HepG2 (cell line): ENCODE data around the gene MPC2. TPM values are rescaled to one million over a fixed set of nuclear protein-coding genes. Genes with fewer than 3 reads are reported as not detected.

Source experiments
- ATAC-seq: fragments of 200-7000 bp; cut with Tn5 transposase; 3 replicates; pipeline ENCODE4 v1.9.1; 2020; ENCODE audit warnings: mild to moderate bottlenecking, moderate library complexity
- BruUV-seq: library from RNA; stranded (reverse); fragments of 400-500 nt; replicated peaks from 2 replicates; lab custom pipeline; 2021; lab: Mats Ljungman, UMichigan
- CTCF ChIA-PET: fragments of 300-600 bp; formaldehyde crosslinking; extraction: SDS; loops from one replicate; lab custom pipeline; 2021; ENCODE audit warnings: low total read pairs, inconsistent platforms, low intra/inter-chr PET ratio; lab: Yijun Ruan, JAX
- POLR2A ChIA-PET: fragments of 350-600 bp; sonication (Branson Sonifier 250); formaldehyde crosslinking; loops from one replicate; lab custom pipeline; 2020; ENCODE audit warnings: antibody characterized with exemption, inconsistent platforms; lab: Yijun Ruan, JAX
- DNase-seq: peaks from one replicate; pipeline ENCODE4 v3.0.0-alpha.2; 2015; ENCODE audit warnings: low spot score
- FAIRE-seq: peaks from 3 replicates; lab custom pipeline; 2011; peaks lifted over from hg19 to GRCh38; lab: Jason Lieb, UNC
- H2AFZ ChIP-seq: one replicate; pipeline ENCODE4 v1.6.1; 2011; ENCODE audit warnings: low read length, inconsistent platforms
- H3K27ac ChIP-seq: fragments of 300-600 bp; 3 replicates; pipeline ENCODE4 v1.8.0; 2011; ENCODE audit warnings: mixed run types, mild to moderate bottlenecking, mixed read lengths, low read length, inconsistent platforms; ENCODE audit not compliant: insufficient read depth; ENCODE audit errors: extremely low read length
- H3K27me3 ChIP-seq, 2 experiments: fragments of 200-600 bp in 1 of 2; 2 replicates in 1 of 2; 3 replicates in 1 of 2; pipeline versions ENCODE4 v1.6.0 to v1.8.0; 2011; ENCODE audit warnings: low read length in 2 of 2, mild to moderate bottlenecking in 2 of 2, moderate library complexity in 2 of 2, inconsistent platforms in 1 of 2; ENCODE audit not compliant: insufficient read depth in 2 of 2, control insufficient read depth in 1 of 2
- H3K36me3 ChIP-seq, 2 experiments: fragments of 200-600 bp in 1 of 2; replicated peaks in 1 of 2; 2 replicates in 1 of 2; 3 replicates in 1 of 2; pipeline versions ENCODE4 v1.5.1 to v1.8.0; 2011; ENCODE audit warnings: low read length in 2 of 2, inconsistent platforms in 1 of 2; ENCODE audit not compliant: insufficient read depth in 2 of 2, control insufficient read depth in 1 of 2
- H3K4me1 ChIP-seq: 2 replicates; pipeline ENCODE4 v1.5.1; 2012; ENCODE audit warnings: low read length, inconsistent platforms; ENCODE audit not compliant: insufficient read depth
- H3K4me2 ChIP-seq: 2 replicates; pipeline ENCODE4 v1.6.0; 2011; ENCODE audit warnings: low read depth, low read length, inconsistent platforms
- H3K4me3 ChIP-seq, 3 experiments: fragments of 200-600 bp in 1 of 3; sonication (generic), shearing (Covaris generic) in 1 of 3; replicated peaks in 1 of 3; 2 replicates each; pipeline ENCODE4 v1.5.1; 2011 to 2016; ENCODE audit warnings: low read length in 3 of 3, inconsistent platforms in 2 of 3, low read depth in 2 of 3, mild to moderate bottlenecking in 2 of 3, control low read depth in 1 of 3, mixed read lengths in 1 of 3; ENCODE audit not compliant: insufficient read depth in 1 of 3
- H3K79me2 ChIP-seq: one replicate; pipeline ENCODE4 v1.6.1; 2011; ENCODE audit warnings: low read length, inconsistent platforms; ENCODE audit not compliant: insufficient read depth
- H3K9ac ChIP-seq: 2 replicates; pipeline ENCODE4 v1.6.0; 2011; ENCODE audit warnings: mild to moderate bottlenecking, low read depth, low read length, inconsistent platforms; ENCODE audit not compliant: insufficient read depth
- H3K9me3 ChIP-seq: 2 replicates; pipeline ENCODE4 v1.5.1; 2012; ENCODE audit warnings: mild to moderate bottlenecking, low read length
- H4K20me1 ChIP-seq: 2 replicates; pipeline ENCODE4 v1.6.0; 2011; ENCODE audit warnings: inconsistent platforms, mild to moderate bottlenecking, low read length, moderate library complexity; ENCODE audit not compliant: insufficient read depth
- CBX5 ChIP-seq: sonication (generic); formaldehyde crosslinking; IDR thresholded peaks from 2 replicates; pipeline ENCODE4 v1.4.0; 2020; ENCODE audit warnings: missing genetic modification reagents, borderline replicate concordance
- CC2D1A ChIP-seq: sonication (generic); formaldehyde crosslinking; IDR thresholded peaks from 2 replicates; pipeline ENCODE4 v1.8.1; 2023; ENCODE audit warnings: mild to moderate bottlenecking, missing genetic modification reagents
- DBP ChIP-seq: sonication (generic); formaldehyde crosslinking; IDR thresholded peaks from 2 replicates; pipeline ENCODE4 v1.4.0; 2020; ENCODE audit warnings: missing genetic modification reagents; ENCODE audit errors: not compliant biosample characterization
- FOSL1 ChIP-seq: sonication (generic); formaldehyde crosslinking; IDR thresholded peaks from 2 replicates; pipeline ENCODE4 v1.9.0; 2021; ENCODE audit warnings: missing genetic modification reagents, borderline replicate concordance
- IRF1 ChIP-seq: sonication (generic); formaldehyde crosslinking; IDR thresholded peaks from 2 replicates; pipeline ENCODE4 v1.4.0; 2020; ENCODE audit warnings: low read depth, mild to moderate bottlenecking, missing genetic modification reagents
- RELA ChIP-seq: sonication (generic); formaldehyde crosslinking; IDR thresholded peaks from 2 replicates; pipeline ENCODE4 v1.4.0; 2020; ENCODE audit warnings: missing genetic modification reagents
- ZBTB33 ChIP-seq: sonication (generic); formaldehyde crosslinking; IDR thresholded peaks from 2 replicates; pipeline ENCODE4 v1.4.0; 2020; ENCODE audit warnings: missing genetic modification reagents
- ZNF274 ChIP-seq: sonication (generic); formaldehyde crosslinking; IDR thresholded peaks from 2 replicates; pipeline ENCODE4 v1.5.1; 2020; ENCODE audit warnings: mild to moderate bottlenecking, missing genetic modification reagents
- WGBS: methylation state at CpG from one replicate; pipeline ENCODE4 v1.1.6; 2017; ENCODE audit warnings: low lambda C conversion rate; 5-methylcytosine and 5-hydroxymethylcytosine counted together
- in situ Hi-C: cut with HindIII; loops from 2 replicates; pipeline ENCODE4 v1.10.0; 2017; ENCODE audit warnings: low pct_unique_long_range_greater_than_20kb; ENCODE audit not compliant: extremely low pct_ligation_motif_present
- intact Hi-C: fragments of 100-400 bp; cut with micrococcal nuclease; formaldehyde crosslinking; loops from one replicate; pipeline ENCODE4 v1.10.0; 2022; ENCODE audit not compliant: unreplicated experiment
- polyA plus RNA-seq, 8 experiments: library from polyadenylated mRNA; depleted of rRNA in 3 of 8; stranded (reverse) in 7 of 8; unstranded in 1 of 8; fragments of >200 nt; fragmentation: Illumina TruSeq in 4 of 8; extraction: Trizol in 4 of 8; gene quantifications; 2 replicates each; pipeline versions ENCODE4 v1.2.1 to v1.2.3, GENCODE V29; 2011 to 2016; ENCODE audit warnings: low read depth in 4 of 8, missing spikeins in 1 of 8, mixed read lengths in 1 of 8; ENCODE audit not compliant: insufficient read depth in 1 of 8
- total RNA-seq, 5 experiments: library from RNA; depleted of rRNA; stranded (reverse); fragments of >200 nt; fragmentation: Illumina TruSeq; extraction: Trizol; gene quantifications; 2 replicates each; pipeline ENCODE4 v1.2.3, GENCODE V29; 2016; ENCODE audit warnings: low read depth in 1 of 5

Gene MPC2
- total and polyA plus RNA-seq, 2 of the 13 experiments (the other 11 are each of a cell fraction or from before 2014, with no cell fraction given), result 38.8 to 136 TPM

- ATAC-seq, result no peak
These were observed 6.7 kb upstream of the MPC2 start for GRCh38 chr1:167943541-167943940.

More at GRCh38 chr1:167943541-167943940, 6.7 kb upstream of the MPC2 start:
- no peak for TF ChIP-seq ZNF274 (CRISPR knock-in tag)
- no peak for TF ChIP-seq IRF1 (CRISPR knock-in tag)
- TF ChIP-seq CBX5, result no peak
- no peak for TF ChIP-seq FOSL1 (CRISPR knock-in tag)
- TF ChIP-seq RELA (CRISPR knock-in tag), result no peak
- TF ChIP-seq CC2D1A, result no peak
- TF ChIP-seq ZBTB33 (CRISPR knock-in tag), result no peak
- no peak for TF ChIP-seq DBP (CRISPR knock-in tag)
- TF ChIP-seq, all 625 proteins: peak for 0
- no peak overlapping the region for H2AFZ ChIP-seq
- in situ Hi-C loops (no loop called here), intact Hi-C loops (no loop called here)
- BruUV-seq, result no TSS peak
- 85% methylated on average over 9 of the region's 9 CpGs for WGBS
- ChIA-PET CTCF (no interaction called here), POLR2A (no interaction called here)
- peaks cover 95% of the 10 kb centered on the region for H3K79me2 ChIP-seq
- FAIRE-seq, result no peak
- H3K4me3 ChIP-seq, result no peak overlapping the region
- H3K9me3 ChIP-seq, result no peaks in the 10 kb centered on the region
- peaks cover 0 to 5% of the 10 kb centered on the region in 2 experiments; a peak in 2 of 5 replicates for H3K36me3 ChIP-seq
- no peak overlapping the region for H3K9ac ChIP-seq
- no peak overlapping the region for H3K27ac ChIP-seq
- H3K27me3 ChIP-seq, result no peaks in the 10 kb centered on the region
- H3K4me1 ChIP-seq, result peaks cover 30% of the 10 kb centered on the region
- DNase-seq, result no peak
- H4K20me1 ChIP-seq, result peaks cover 14% of the 10 kb centered on the region
- no peak overlapping the region for H3K4me2 ChIP-seq
